Tongue (tissue), 2 donors: Measurements from ENCODE around the gene NLRX1. TPM values are rescaled to one million over a fixed set of nuclear protein-coding genes. Genes with fewer than 3 reads are reported as not detected.
"Not testable (repeated sequence)": the region's sequence is repeated elsewhere in the genome, so short reads cannot be mapped to it uniquely, and the experiment has no call there.

Experiments used
- DNase-seq: peaks from one replicate; pipeline ENCODE4 v3.0.0-alpha.2; 2015
- total RNA-seq: library from RNA; depleted of rRNA; stranded (reverse); fragments of >200 nt; gene quantifications from one replicate; pipeline ENCODE4 v1.2.3, GENCODE V29; 2014

Gene NLRX1
- total RNA-seq, 1 donor from 2014 or later, result 35.4 TPM

DNA sequence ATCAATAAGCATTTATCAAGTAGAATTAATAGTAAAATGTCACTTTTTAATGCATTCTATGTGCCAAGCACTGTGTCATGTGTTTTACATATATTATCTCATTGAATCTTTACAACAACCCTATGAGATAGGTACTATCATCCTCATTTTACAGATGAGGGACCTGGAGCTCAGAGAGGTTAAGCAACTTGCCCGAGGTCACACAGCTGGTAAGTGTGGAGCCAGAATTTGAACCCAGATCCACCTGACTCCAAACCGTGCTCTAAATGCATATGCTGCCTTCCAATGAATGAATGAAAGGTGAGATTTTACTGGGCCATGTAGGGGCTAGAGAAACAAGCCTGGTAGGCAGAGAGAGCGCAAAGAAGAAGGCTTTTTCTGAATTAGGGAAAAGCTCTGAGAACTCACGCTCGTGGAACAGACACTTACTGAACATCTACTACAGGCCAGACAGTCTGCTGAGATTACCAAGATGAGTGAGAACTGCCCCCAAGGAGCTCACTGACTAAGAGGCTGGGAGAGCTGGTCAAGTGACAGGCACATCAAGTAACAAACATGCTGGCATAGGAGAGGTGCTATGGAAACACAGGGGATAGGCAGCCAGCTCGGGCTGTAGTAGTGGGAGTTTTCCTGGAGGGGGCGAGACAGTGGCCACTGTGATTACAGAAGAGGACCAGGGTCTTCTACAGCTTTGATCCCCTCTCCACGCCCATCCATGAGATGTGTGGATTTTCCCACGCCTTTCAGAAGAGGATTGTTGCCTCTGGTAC lies 15.3 kb upstream of the NLRX1 start:
- DNase-seq, result no peak

- DNase-seq, result no peak
These were observed 14.3 kb upstream of the NLRX1 start for GRCh38 chr11:119154178-119154577.

DNA sequence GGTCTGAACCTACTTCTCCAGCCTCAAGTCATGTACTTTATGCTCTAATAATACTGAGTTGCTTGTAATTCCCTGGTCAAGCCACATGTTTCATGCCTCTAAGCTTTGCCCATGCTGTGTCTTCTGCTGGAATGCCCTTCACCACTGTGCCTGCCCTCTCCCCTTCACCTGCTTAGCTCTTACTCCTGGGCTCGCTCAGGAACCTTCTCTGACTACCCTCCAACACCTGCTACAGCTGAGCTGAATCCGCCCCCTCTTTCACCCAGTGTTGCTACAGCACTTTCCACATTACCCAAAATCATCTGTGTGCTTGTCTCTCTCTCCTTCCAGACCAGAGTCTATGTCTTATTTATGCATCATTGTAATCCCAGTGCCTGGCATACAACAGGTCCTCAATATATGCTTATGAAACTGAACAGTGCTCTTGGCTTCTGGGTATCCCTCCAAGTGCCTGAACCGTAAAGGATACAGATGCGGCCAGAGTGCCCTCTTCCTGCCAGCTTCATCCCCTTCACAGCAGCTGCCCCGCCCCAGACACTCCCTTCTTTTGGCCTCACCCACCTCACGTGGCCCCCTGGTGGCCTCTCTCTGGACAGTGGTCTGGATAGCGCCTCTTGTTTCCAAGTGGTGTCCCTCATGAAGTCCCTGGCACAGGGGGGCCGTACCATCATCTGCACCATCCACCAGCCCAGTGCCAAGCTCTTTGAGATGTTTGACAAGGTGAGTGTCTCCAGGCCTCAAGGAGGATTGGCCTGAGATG lies 12.6 kb upstream of the NLRX1 start:
- no peak for DNase-seq

GRCh38 chr11:119156496-119156895 lies 12.0 kb upstream of the NLRX1 start:
- no peak for DNase-seq

DNA sequence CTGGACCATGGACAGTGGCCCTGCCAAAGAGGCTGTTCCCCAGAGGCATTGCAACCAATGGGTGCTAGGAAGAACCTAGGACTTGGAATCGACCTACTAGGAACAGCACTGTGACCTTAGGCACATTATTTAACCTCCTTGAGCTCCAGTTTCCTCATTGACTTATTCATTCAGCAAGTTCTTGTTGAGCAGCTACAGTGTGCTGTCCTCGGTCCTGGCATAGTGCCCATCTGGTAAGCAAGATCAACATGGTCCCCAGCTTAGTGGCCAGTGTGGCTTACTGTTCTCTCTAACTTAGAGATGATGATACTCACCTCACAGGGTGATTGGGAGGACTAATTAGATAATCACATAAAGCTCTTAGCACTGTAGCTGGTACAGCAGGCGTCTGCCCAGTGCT lies 11.5 kb upstream of the NLRX1 start:
- no peak for DNase-seq

DNA sequence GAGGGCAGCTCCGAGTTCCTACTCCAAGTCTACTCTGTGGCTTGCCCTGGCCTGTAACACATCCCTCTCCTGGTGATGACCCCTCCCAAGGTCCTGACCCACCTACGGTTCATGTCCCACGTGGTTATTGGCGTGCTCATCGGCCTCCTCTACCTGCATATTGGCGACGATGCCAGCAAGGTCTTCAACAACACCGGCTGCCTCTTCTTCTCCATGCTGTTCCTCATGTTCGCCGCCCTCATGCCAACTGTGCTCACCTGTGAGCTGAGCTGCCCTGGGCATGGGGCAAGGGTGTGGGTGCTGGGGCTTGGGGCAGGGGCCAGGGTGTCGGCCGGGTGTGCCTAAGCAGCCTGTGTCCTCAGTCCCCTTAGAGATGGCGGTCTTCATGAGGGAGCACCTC lies 10.1 kb upstream of the NLRX1 start:
- DNase-seq, result no peak

DNA sequence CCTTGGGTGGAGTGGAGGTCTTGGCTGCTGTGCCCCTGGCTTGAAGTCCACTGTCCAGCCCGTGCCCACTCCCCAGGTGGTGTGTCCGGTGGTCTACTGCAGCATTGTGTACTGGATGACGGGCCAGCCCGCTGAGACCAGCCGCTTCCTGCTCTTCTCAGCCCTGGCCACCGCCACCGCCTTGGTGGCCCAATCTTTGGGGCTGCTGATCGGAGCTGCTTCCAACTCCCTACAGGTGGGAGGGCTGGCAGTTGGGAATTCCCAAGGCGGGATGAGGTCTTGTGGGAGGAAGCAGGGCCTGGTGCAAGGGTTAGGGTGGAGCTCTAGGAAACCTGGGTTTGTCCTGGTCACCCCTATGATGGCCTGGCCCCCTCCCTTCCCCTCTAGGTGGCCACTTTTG lies 8.4 kb upstream of the NLRX1 start:
- no peak for DNase-seq

- DNase-seq, result no peak
These were observed 6.7 kb upstream of the NLRX1 start for GRCh38 chr11:119161871-119162270.

- no peak for DNase-seq
These were observed 2.0 kb upstream of the NLRX1 start for GRCh38 chr11:119166368-119167076.

- not testable (repeated sequence) for DNase-seq
These were observed 1.5 kb upstream of the NLRX1 start for GRCh38 chr11:119167077-119167458.

DNA sequence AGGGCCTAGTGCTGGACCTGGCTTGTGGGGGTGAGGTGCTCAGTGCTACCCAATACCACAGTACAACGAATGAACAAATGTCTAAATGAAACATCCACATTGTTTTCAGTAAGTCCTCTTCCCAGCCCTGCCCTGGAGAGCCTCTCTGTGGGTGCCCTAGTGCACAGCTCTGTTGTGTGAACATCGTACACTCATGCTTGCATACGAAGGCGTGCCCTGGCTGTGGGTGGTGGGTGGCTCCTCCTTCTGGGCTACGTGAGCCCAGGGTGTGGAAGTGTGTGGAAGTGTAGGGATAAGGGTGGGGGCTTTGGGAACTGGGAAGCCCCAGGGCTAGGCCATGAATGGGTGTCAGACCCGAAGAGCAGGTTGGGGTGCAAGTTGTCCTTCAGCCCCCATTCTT lies 592 bp upstream of the NLRX1 start:
- no peak for DNase-seq

- DNase-seq, result peak; percentile 74
These were observed 776 bp downstream of the NLRX1 start for GRCh38 chr11:119169282-119169719.

DNA sequence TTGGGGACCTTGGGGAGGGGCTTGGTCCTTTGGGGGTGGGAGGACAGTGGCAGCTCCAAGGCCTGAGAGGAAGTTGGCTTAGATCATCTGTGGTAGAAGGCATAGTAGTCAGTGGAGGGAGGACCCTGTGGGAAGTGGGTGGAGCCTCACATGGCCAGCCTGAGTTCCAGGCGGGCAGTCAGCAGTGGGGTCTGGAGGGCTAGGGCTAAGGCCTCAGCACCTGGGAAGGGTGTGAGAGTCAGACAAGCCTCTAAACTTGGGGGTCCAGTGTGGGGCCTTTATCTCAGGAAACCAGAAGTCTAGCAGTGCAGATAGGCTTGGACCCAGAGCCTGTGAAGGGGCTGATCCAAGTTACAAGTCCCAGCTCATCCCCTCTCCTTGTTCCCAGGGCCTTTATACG lies 4.0 kb downstream of the NLRX1 start:
- no peak for DNase-seq

GRCh38 chr11:119173453-119173852 lies 4.9 kb downstream of the NLRX1 start:
- DNase-seq, result no peak

GRCh38 chr11:119175493-119176077 lies 7.1 kb downstream of the NLRX1 start:
- DNase-seq, result no peak

DNA sequence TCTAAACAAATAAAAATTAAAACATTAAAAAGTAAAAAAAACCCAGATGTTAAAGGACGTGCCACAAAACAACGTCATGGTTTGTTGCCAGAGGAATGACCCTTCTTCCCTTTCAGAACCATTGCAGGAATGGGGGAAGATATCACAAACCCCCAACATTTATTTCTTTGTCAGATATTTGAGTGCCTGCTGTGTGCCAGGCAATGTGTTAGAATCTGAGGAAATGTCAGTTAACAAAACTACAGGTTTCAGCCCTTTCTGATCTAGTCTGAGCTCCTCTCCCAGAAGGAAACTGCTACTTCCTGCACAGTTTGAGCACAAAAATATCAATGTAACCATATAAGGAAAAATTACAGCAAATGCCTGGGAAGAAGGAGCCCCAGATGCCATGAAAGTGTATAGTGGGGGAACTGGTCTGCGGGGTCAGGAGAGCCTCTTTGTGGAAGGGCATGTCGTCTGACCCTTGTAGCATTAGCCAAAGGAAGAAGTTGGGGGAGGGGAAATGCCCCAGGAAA lies 9.7 kb downstream of the NLRX1 start:
- DNase-seq, result no peak

GRCh38 chr11:119179342-119179741 lies 10.8 kb downstream of the NLRX1 start:
- DNase-seq, result no peak

DNA sequence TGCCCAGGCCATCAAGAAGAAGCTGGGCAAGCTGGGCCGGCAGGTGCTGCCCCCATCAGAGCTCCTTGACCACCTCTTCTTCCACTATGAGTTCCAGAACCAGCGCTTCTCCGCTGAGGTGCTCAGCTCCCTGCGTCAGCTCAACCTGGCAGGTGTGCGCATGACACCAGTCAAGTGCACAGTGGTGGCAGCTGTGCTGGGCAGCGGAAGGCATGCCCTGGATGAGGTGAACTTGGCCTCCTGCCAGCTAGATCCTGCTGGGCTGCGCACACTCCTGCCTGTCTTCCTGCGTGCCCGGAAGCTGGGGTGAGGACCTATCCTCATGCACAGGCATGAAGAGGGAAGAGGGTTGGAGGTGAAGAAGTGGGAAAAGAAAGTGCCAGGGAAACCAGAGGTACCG lies 11.5 kb downstream of the NLRX1 start:
- no peak for DNase-seq

DNA sequence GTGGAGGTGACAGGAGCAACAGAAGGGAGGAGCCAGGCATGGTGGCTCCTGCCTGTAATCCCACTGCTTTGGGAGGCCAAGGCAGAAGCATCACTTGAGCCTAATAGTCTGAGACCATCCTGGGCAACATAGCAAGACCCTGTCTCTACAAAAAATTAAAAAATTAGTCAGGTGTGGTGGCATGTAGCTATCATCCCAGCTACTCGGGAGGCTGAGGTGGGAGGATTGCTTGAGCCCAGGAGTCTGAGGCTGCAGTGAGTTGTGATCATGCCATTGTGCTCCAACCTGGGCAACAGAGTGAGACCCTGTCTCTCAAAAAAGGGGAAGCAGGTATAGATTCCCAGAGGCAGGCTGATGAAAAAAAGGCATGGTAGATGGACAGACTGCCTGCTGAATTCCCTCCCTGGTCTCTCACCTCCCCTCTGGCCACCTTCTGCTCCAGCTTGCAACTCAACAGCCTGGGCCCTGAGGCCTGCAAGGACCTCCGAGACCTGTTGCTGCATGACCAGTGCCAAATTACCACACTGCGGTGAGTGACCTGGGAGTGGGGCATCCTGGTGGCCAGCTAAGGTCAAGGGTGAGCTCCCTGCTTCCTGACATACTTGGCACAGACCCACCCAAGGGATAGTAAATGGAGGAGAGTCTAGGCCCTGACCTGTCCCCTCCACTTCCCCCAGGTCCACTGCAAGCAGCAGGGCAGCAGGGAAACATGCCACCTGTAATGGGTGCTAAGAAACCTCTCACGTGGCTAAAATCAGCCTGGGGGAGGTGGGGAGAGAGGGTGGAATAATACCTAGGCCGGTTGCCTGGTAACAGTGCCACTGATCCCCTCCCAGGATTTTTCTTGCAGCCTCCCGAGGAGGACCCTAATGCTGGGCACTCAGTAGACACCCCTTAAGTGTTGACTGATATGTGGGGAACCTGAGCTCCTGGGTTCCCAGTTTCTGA lies 12.5 kb downstream of the NLRX1 start:
- no peak for DNase-seq

DNA sequence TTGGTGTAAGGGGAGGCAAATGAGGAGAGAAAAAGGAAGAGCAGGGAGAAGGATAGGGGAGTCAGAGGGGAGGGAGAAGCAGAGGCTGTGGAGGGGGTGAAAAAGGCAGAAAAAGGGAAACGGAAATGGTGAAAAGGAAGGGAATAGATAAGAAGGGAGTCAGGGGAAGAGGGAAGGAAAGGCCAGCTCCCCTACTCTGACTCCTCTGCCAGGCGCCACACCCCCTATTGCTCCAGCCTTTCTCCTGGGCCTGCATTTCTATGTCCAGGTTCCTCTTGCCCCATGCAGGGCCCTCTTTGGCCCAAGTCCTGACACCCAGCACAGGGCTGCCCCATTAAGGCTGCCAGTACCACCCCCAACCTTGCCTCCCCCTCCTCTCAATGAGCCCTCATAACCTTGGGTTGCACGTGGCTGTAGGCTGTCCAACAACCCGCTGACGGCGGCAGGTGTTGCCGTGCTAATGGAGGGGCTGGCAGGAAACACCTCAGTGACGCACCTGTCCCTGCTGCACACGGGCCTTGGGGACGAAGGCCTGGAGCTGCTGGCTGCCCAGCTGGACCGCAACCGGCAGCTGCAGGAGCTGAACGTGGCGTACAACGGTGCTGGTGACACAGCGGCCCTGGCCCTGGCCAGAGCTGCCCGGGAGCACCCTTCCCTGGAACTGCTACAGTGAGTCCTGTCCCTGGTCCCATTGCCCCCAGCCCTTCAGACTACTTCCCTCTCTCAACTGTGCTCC lies 13.3 kb downstream of the NLRX1 start:
- DNase-seq, result no peak

DNA sequence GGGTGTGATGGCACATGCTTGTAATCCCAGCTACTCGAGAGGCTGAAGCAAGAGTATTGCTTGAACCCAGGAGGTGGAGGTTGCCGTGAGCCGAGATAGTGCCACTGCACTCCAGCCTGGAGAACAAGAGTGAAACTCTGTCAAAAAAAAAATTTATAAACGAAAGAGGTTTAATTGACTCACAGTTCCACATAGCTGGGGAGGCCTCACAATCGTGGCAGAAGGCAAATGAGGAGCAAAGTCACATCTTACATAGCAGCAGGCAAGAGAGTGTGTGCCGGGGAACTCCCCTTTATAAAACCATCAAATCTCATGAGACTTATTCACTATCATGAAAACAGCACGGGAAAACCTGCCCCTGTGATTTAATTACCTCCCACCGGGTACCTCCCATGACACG lies 15.9 kb downstream of the NLRX1 start:
- DNase-seq, result not testable (repeated sequence)
